ENCODE data around the gene ABCD1.

DNA sequence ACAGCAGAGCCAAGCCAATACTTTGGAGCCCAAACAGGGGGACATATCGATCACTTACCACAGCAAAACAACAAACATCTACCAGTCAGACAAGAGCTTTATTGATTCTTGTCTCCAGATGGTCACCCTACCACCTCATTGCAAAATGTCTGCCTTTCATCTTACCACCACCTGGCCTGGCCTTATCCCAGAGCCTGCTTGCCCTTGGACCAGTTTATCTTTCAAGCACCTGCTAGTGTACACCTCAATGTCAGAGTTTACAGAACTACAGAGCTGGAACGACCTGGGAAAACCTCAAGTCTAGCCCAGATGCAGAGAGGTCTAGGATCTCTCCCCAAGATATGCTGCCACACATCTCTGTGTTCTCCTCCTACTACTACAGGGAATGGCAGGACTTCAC, 5.0 kb upstream of the ABCD1 start:
- TF ChIP-seq POLR2AphosphoS5 (IDR thresholded peaks at IDR 0.05; ENCODE audit: low read depth, low read length) (no peak), CTCF (IDR thresholded peaks at IDR 0.05) (no peak)

Data from Panc1 (cell line).